ENCODE results near the gene MIER2.
"Not testable (repeated sequence)": the region's sequence is repeated elsewhere in the genome, so short reads cannot be mapped to it uniquely, and the experiment has no call there.

MIER2 gene

GRCh38 chr19:344625-345319 is at the start of gene MIER2:
Gene MIER2, minus strand, starts transcription at chr19:344796. Its CDS starts 14 bp downstream, at chr19:344782.
- DNase-seq: peak; percentile 87

GRCh38 chr19:393560-393959 is 49.0 kb upstream of the MIER2 start:
- DNase-seq: not testable (repeated sequence)

- no peak for DNase-seq
Observed at GRCh38 chr19:392375-392970, 47.9 kb upstream of the MIER2 start.

- DNase-seq: no peak
Observed at GRCh38 chr19:391726-392374, 47.3 kb upstream of the MIER2 start.

- DNase-seq: no peak
Observed at GRCh38 chr19:391207-391557, 46.6 kb upstream of the MIER2 start.

GRCh38 chr19:390386-391206 is 46.0 kb upstream of the MIER2 start:
- no peak for DNase-seq

GRCh38 chr19:389935-390289 is 45.3 kb upstream of the MIER2 start:
- DNase-seq: no peak

GRCh38 chr19:389255-389934 is 44.8 kb upstream of the MIER2 start:
- no peak for DNase-seq

GRCh38 chr19:388691-389090 is 44.1 kb upstream of the MIER2 start:
- DNase-seq: no peak

- no peak for DNase-seq
Observed at GRCh38 chr19:387777-388176, 43.2 kb upstream of the MIER2 start.

- DNase-seq: not testable (repeated sequence)
Observed at GRCh38 chr19:386632-387301, 42.2 kb upstream of the MIER2 start.

GRCh38 chr19:386189-386588 is 41.6 kb upstream of the MIER2 start:
- DNase-seq: not testable (repeated sequence)

GRCh38 chr19:384799-385169 is 40.2 kb upstream of the MIER2 start:
- no peak for DNase-seq

- DNase-seq: no peak
Observed at GRCh38 chr19:383922-384798, 39.6 kb upstream of the MIER2 start.

GRCh38 chr19:383040-383439 is 38.4 kb upstream of the MIER2 start:
- DNase-seq: no peak

GRCh38 chr19:382578-382977 is 38.0 kb upstream of the MIER2 start:
- DNase-seq: peak; percentile 37

- DNase-seq: not testable (repeated sequence)
Observed at GRCh38 chr19:381901-382300, 37.3 kb upstream of the MIER2 start.

GRCh38 chr19:380618-381219 is 36.1 kb upstream of the MIER2 start:
- not testable (repeated sequence) for DNase-seq

GRCh38 chr19:379796-380195 is 35.2 kb upstream of the MIER2 start:
- DNase-seq: no peak

- DNase-seq: no peak
Observed at GRCh38 chr19:378706-379105, 34.1 kb upstream of the MIER2 start.

All from CD4-positive, alpha-beta T cell treated with Interferon gamma for 1 hour (primary cell).